ENCODE results near the gene NOSTRIN. TPM values are rescaled to one million over a fixed set of nuclear protein-coding genes. Genes with fewer than 3 reads are reported as not detected.

NOSTRIN gene
- total and polyA plus RNA-seq, 2 of the 8 experiments (the other 6 are each of a cell fraction or from before 2014, with no cell fraction given): not detected

GRCh38 chr2:168802859-168803725 lies 655 bp downstream of the NOSTRIN start:
- Histone ChIP-seq H3K9me3 (ENCODE audit: insufficient read depth in 2 of 2, low read depth in 1 of 2, low read length in 1 of 2) (no peaks in the 10 kb centered on the region), H4K5ac (ENCODE audit: insufficient read length, low read depth, low read length) (no peak overlapping the region), H3K18ac (ENCODE audit: extremely low read depth, low read length) (0 out of 2 replicates have a peak overlapping the region, but pooled peaks have one; percentile 26), H3K4me2 (ENCODE audit: insufficient read depth in 1 of 2, low read depth in 2 of 2, low read length in 2 of 2) (no peak overlapping the region), H3K4me1 (replicated peaks in 1 of 4; ENCODE audit: control insufficient read depth in 3 of 4, insufficient read depth in 4 of 4, low read length in 3 of 4) (peaks cover 4 to 22% (median 15%) of the 10 kb centered on the region in 4 experiments; a peak in 5 of 7 replicates), H3K4ac (replicated peaks; ENCODE audit: insufficient read length, low read depth, low read length) (no peak overlapping the region), H2AFZ (ENCODE audit: low read length) (no peak overlapping the region), H3K9ac (replicated peaks in 1 of 4; ENCODE audit: extremely low read depth in 1 of 4, low read depth in 3 of 4, low read length in 3 of 4) (no peak overlapping the region), H4K8ac (ENCODE audit: extremely low read depth, insufficient read depth, low read length) (no peak overlapping the region), H3K56ac (replicated peaks; ENCODE audit: insufficient read length, low read depth, low read length) (no peak overlapping the region), H2BK5ac (ENCODE audit: low read depth, low read length) (no peak overlapping the region), H3K79me1 (ENCODE audit: low read depth, low read length) (no peaks in the 10 kb centered on the region), H3K4me3 (ENCODE audit: extremely low read depth in 1 of 4, insufficient read depth in 2 of 4, low read depth in 3 of 4, low read length in 4 of 4) (no peak overlapping the region), H3K23me2 (ENCODE audit: low read depth, low read length) (no peaks in the 10 kb centered on the region), H3K23ac (ENCODE audit: insufficient read length) (no peak overlapping the region), H2BK20ac (ENCODE audit: low read length) (no peak overlapping the region), H3K27me3 (replicated peaks in 1 of 4; ENCODE audit: control insufficient read depth in 3 of 4, extremely low read depth in 1 of 4, insufficient read depth in 3 of 4, low read length in 3 of 4) (no peaks in the 10 kb centered on the region), H3K27ac (ENCODE audit: low read depth, low read length) (no peak overlapping the region), H2BK120ac (replicated peaks; ENCODE audit: low read depth, low read length) (peak overlapping the region; percentile 41), H2AK5ac (ENCODE audit: low read depth, low read length) (no peak overlapping the region), H4K91ac (replicated peaks; ENCODE audit: insufficient read length, low read length) (no peak overlapping the region), H2BK15ac (ENCODE audit: low read length) (no peak overlapping the region), H4K20me1 (replicated peaks in 1 of 2; ENCODE audit: control insufficient read depth in 1 of 2, insufficient read depth in 2 of 2, low read length in 2 of 2) (no peaks in the 10 kb centered on the region), H3K14ac (ENCODE audit: insufficient read length) (no peak overlapping the region), H3K79me2 (ENCODE audit: control insufficient read depth in 1 of 2, insufficient read depth in 2 of 2, low read length in 2 of 2) (no peaks in the 10 kb centered on the region), H2BK12ac (ENCODE audit: low read depth, low read length) (no peak overlapping the region; the same call in 1 of the 2 replicates), H3K36me3 (ENCODE audit: control insufficient read depth in 2 of 4, insufficient read depth in 4 of 4, low read length in 3 of 4) (no peaks in the 10 kb centered on the region)
- DNase-seq (ENCODE audit: low read depth in 1 of 2, low spot score in 2 of 2): no peak
- ChIA-PET CTCF (ENCODE audit: partially characterized antibody) (interaction anchor here (0.9 to 2.0 kb wide), 3 partner anchors 15 to 128 kb away, joined by 3 to 5 read pairs (median 3); no protein-coding TSS in a partner anchor), POLR2A (ENCODE audit: partially characterized antibody) (no interaction called here)
- FAIRE-seq: no peak
- 95% methylated on average over 5 of the region's 5 CpGs; no CpG with 5 or more reads in 1 of the 2 experiments for WGBS, 2 experiments (ENCODE audit: extremely low coverage in 1 of 2, insufficient coverage in 1 of 2, insufficient read length in 1 of 2, insufficient replicate concordance in 2 of 2, low coverage in 1 of 2, low lambda C conversion rate in 2 of 2, missing lambda C conversion rate in 1 of 2)
- TF ChIP-seq ASH2L (IDR thresholded peaks at IDR 0.05; ENCODE audit: low read length) (no peak), NANOG (IDR thresholded peaks at IDR 0.05; ENCODE audit: insufficient read depth, low read depth, low read length, poor library complexity, severe bottlenecking) (no peak), GABPA (IDR thresholded peaks at IDR 0.05; ENCODE audit: borderline replicate concordance, insufficient read depth, low read length) (no peak)

All from H1 (cell line).